HL-60/S4 treated with phorbol 12-myristate 13-acetate at 8.2 ng/mL for 4 days and 3 days (cell line): ENCODE measurements around the gene ERN1.

Experiments used
- in situ Hi-C: fragments of 300-500 bp; cut with MboI; formaldehyde crosslinking; loops from 2 replicates; pipeline ENCODE4 v1.15.0; 2022; ENCODE audit warnings: low sequenced_read_pairs

The ERN1 gene

GRCh38 chr17:63997341-63998048 is 132.4 kb downstream of the ERN1 start:
- in situ Hi-C loops: no loop called here

- in situ Hi-C loops: no loop called here
Measured at GRCh38 chr17:63996430-63997182, 133.3 kb downstream of the ERN1 start.

DNA sequence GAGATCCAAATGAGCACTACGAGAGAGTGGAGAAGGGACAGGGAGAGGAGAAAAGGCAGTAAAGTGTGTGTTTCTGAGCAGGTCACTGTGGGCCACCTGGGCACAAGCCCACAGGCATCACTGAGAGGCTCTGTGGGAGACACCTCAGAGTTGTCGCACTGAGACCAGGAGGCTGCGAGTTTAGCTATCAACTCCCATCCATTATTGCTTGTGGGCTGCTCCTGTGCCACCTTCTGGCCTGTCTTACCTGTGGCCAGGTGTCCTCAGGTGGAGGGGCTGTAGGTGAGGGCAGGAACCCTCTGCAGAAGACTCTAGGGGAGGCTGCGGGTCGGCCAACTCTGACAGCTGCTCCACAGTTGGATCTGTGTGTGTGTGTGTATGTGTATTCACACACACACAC is 134.3 kb downstream of the ERN1 start:
- in situ Hi-C loops: no loop called here

DNA sequence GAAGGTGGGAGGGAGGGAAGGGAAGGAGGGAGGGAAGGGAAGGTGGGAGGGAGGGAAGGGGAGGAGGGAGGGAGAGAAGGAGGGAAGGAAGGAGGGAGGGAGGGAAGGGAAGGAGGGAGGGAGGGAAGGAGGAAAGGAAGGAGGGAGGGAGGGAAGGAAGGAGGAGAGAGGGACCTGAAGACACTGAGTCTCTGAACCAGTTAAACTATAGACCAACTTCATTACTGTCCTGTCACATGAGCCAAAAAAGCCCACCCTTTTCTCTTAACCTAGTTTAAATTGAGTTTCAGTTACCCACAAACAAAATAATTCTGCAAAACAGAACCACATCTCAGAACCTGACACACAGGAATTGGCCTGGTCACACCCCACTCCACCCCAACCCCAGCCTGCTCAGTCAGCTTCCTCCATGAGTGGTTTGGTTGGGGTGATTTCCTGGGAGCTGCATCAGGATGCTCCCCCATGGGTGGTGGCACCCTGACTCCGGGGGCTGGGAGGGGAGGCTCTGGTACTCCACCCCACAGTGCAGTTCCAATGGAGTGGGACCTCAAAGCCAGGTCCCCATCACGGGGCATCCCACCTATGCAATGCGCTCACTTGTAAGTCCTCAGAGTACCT is 136.5 kb downstream of the ERN1 start:
- in situ Hi-C loops: no loop called here

DNA sequence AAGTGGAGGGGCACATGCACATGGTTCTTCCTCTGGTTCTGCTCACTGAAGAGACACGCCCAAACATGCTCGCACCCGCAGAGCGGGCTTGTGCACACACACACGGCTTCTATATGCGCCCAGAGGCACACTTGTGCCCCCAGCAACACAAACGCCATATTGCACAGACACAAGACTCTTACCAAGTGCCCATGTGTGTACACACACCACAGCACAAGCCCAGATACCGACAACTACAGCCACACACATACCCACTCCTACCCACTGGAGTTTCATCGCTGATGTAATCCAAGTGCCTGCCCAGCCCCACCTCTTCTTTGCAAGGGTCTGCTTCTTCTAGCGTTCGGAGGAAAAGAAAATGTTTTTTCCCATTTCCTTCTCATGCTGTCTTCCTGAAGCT is 138.3 kb downstream of the ERN1 start:
- in situ Hi-C loops: no loop called here

GRCh38 chr17:63989622-63990345 is 140.2 kb downstream of the ERN1 start:
- in situ Hi-C loops: no loop called here
